Naive thymus-derived CD8-positive, alpha-beta T cell (primary cell): Measurements from ENCODE around the gene RARA. TPM values are rescaled to one million over a fixed set of nuclear protein-coding genes. Genes with fewer than 3 reads are reported as not detected.

Source experiments
- ATAC-seq, 2 donors: fragments of 150-1000 bp; cut with Tn5 transposase in 1 of 2; sonication (Bioruptor Pico), chemical (Tn5 transposase) in 1 of 2; 1 replicate in 1 of 2; 2 replicates in 1 of 2; pipeline ENCODE4 v1.10.0; 2021; ENCODE audit warnings: mild to moderate bottlenecking in 2 of 2, moderate library complexity in 2 of 2
- POLR2A ChIA-PET: fragments of 350-600 bp; sonication (Branson Sonifier 250); formaldehyde crosslinking; loops from one replicate; lab custom pipeline; 2021; ENCODE audit warnings: antibody characterized with exemption; lab: Charles Lee
- DNase-seq, 10 donors: peaks; one replicate each; pipeline versions ENCODE4 v3.0.0 to v3.0.0-alpha.2; 2020 to 2022
- H3K27ac Mint-ChIP-seq, 10 donors: one replicate each; pipeline ENCODE4 v1.8.0; 2020 to 2022; ENCODE audit warnings: mild to moderate bottlenecking in 10 of 10, mixed read lengths in 10 of 10, moderate library complexity in 4 of 10, inconsistent platforms in 1 of 10
- H3K27me3 Mint-ChIP-seq, 5 donors: one replicate each; pipeline ENCODE4 v1.8.0; 2021 to 2022; ENCODE audit warnings: mixed read lengths in 5 of 5
- H3K36me3 Mint-ChIP-seq, 3 donors: one replicate each; pipeline ENCODE4 v1.8.0; 2020 to 2022; ENCODE audit warnings: mixed read lengths in 3 of 3, mild to moderate bottlenecking in 2 of 3, inconsistent platforms in 1 of 3
- H3K4me1 Mint-ChIP-seq, 4 donors: one replicate each; pipeline ENCODE4 v1.8.0; 2021 to 2022; ENCODE audit warnings: mixed read lengths in 4 of 4
- H3K4me3 Mint-ChIP-seq, 10 donors: one replicate each; pipeline ENCODE4 v1.8.0; 2020 to 2022; ENCODE audit warnings: mild to moderate bottlenecking in 10 of 10, mixed read lengths in 10 of 10, moderate library complexity in 6 of 10, inconsistent platforms in 1 of 10
- H3K9me3 Mint-ChIP-seq, 9 donors: one replicate each; pipeline ENCODE4 v1.8.0; 2020 to 2022; ENCODE audit warnings: mixed read lengths in 9 of 9, mild to moderate bottlenecking in 3 of 9, inconsistent platforms in 1 of 9, moderate library complexity in 1 of 9
- polyA plus RNA-seq, 3 donors: library from polyadenylated mRNA; unstranded; fragments of 300-500 nt; fragmentation: Illumina TruSeq; gene quantifications; one replicate each; pipeline ENCODE4 v1.2.3, GENCODE V29; 2021
- total RNA-seq, 8 experiments: library from RNA in 2 of 8; stranded (reverse) in 2 of 8; gene quantifications; one replicate each; pipeline ENCODE4 v1.2.3 and lab custom pipeline; 2021 to 2026

The RARA gene
- total and polyA plus RNA-seq, 5 experiments from 2014 or later = 7.2 to 39.9 (median 12.4) TPM

GRCh38 chr17:40344421-40345160 is 35.6 kb downstream of the RARA start:
- peaks cover 0 to 14% (median 4%) of the 10 kb centered on the region in 3 donors for H3K36me3 Mint-ChIP-seq
- H3K4me1 Mint-ChIP-seq = peaks cover 49 to 93% (median 85%) of the 10 kb centered on the region in 4 donors
- no peaks in the 10 kb centered on the region for H3K9me3 Mint-ChIP-seq
- POLR2A ChIA-PET = interaction anchor here (0.5 to 12.6 kb wide), 11 partner anchors 10 to 149 kb away, joined by 3 to 283 read pairs (median 6); partner anchors contain the start of gene RARA
- DNase-seq = peak in 1 of 10 donors; percentile 36
- peak overlapping the region; percentile 59 to 88 (median 83) for H3K4me3 Mint-ChIP-seq
- peak overlapping the region; percentile 82 to 96 (median 90) for H3K27ac Mint-ChIP-seq
- no peaks in the 10 kb centered on the region for H3K27me3 Mint-ChIP-seq
- peak; percentile 4 to 7 for ATAC-seq

- peak overlapping the region; percentile 59 to 88 (median 83) for H3K4me3 Mint-ChIP-seq
- peak in 3 of 10 donors; percentile 26 to 49 (median 40) for DNase-seq
- H3K27me3 Mint-ChIP-seq = no peaks in the 10 kb centered on the region
- peak overlapping the region; percentile 73 to 96 (median 90) for H3K27ac Mint-ChIP-seq
- H3K36me3 Mint-ChIP-seq = peaks cover 0 to 18% (median 7%) of the 10 kb centered on the region in 3 donors
- H3K4me1 Mint-ChIP-seq = peaks cover 46 to 93% (median 85%) of the 10 kb centered on the region in 4 donors
- ATAC-seq = peak; percentile 22 to 24
- H3K9me3 Mint-ChIP-seq = no peaks in the 10 kb centered on the region
- POLR2A ChIA-PET = interaction anchor here (0.5 to 12.6 kb wide), 12 partner anchors 9 to 532 kb away, joined by 3 to 283 read pairs (median 5); partner anchors contain the start of genes CASC3 and RARA
These were observed 36.4 kb downstream of the RARA start for GRCh38 chr17:40345161-40345993.

- ATAC-seq = no peak
- H3K9me3 Mint-ChIP-seq = no peaks in the 10 kb centered on the region
- POLR2A ChIA-PET = interaction anchor here (0.5 to 12.6 kb wide), 9 partner anchors 8 to 206 kb away, joined by 4 to 283 read pairs (median 6); partner anchors contain the start of genes CASC3 and RARA
- peaks cover 42 to 86% (median 77%) of the 10 kb centered on the region in 4 donors for H3K4me1 Mint-ChIP-seq
- no peaks in the 10 kb centered on the region for H3K27me3 Mint-ChIP-seq
- peak overlapping the region; percentile 59 to 87 (median 82) for H3K4me3 Mint-ChIP-seq
- DNase-seq = no peak
- peak overlapping the region; percentile 22 to 89 (median 84) for H3K27ac Mint-ChIP-seq
- peaks cover 0 to 23% (median 7%) of the 10 kb centered on the region in 3 donors for H3K36me3 Mint-ChIP-seq
These were observed 37.2 kb downstream of the RARA start for GRCh38 chr17:40345994-40346764.

- no peaks in the 10 kb centered on the region for H3K9me3 Mint-ChIP-seq
- H3K27ac Mint-ChIP-seq = peak overlapping the region in 8 of 10 donors; percentile 34 to 93 (median 84)
- DNase-seq (no peak), ATAC-seq (no peak)
- POLR2A ChIA-PET = interaction anchor here (1.3 to 12.6 kb wide), 4 partner anchors 19 to 43 kb away, joined by 5 to 283 read pairs (median 40); partner anchors contain the start of gene RARA
- H3K4me1 Mint-ChIP-seq = peaks cover 41 to 84% (median 80%) of the 10 kb centered on the region in 4 donors
- H3K36me3 Mint-ChIP-seq = peaks cover 0 to 26% (median 7%) of the 10 kb centered on the region in 3 donors
- H3K27me3 Mint-ChIP-seq = no peaks in the 10 kb centered on the region
- peak overlapping the region in 8 of 10 donors; percentile 31 to 85 (median 64) for H3K4me3 Mint-ChIP-seq
These were observed 37.8 kb downstream of the RARA start for GRCh38 chr17:40346765-40347158.

GRCh38 chr17:40347319-40348135 is 38.5 kb downstream of the RARA start:
- peak overlapping the region in 9 of 10 donors; percentile 50 to 85 (median 66) for H3K4me3 Mint-ChIP-seq
- peaks cover 0 to 33% (median 12%) of the 10 kb centered on the region in 3 donors for H3K36me3 Mint-ChIP-seq
- peak overlapping the region; percentile 34 to 93 (median 85) for H3K27ac Mint-ChIP-seq
- POLR2A ChIA-PET = interaction anchor here (0.5 to 12.6 kb wide), 4 partner anchors 19 to 133 kb away, joined by 3 to 283 read pairs (median 40); partner anchors contain the start of gene RARA
- no peaks in the 10 kb centered on the region for H3K27me3 Mint-ChIP-seq
- no peaks in the 10 kb centered on the region for H3K9me3 Mint-ChIP-seq
- DNase-seq (no peak), ATAC-seq (no peak)
- H3K4me1 Mint-ChIP-seq = peaks cover 46 to 88% (median 80%) of the 10 kb centered on the region in 4 donors

- Mint-ChIP-seq H3K4me1 (peaks cover 45 to 88% (median 80%) of the 10 kb centered on the region in 4 donors), H3K27ac (peak overlapping the region in 9 of 10 donors; percentile 75 to 93 (median 85)), H3K36me3 (peaks cover 0 to 35% (median 13%) of the 10 kb centered on the region in 3 donors), H3K4me3 (peak overlapping the region in 7 of 10 donors; percentile 36 to 85 (median 66)), H3K27me3 (no peaks in the 10 kb centered on the region), H3K9me3 (no peaks in the 10 kb centered on the region)
- ATAC-seq (no peak), DNase-seq (no peak)
- POLR2A ChIA-PET = interaction anchor here (0.5 to 12.6 kb wide), 4 partner anchors 20 to 132 kb away, joined by 3 to 283 read pairs (median 40); partner anchors contain the start of gene RARA
These were observed 39.1 kb downstream of the RARA start for GRCh38 chr17:40348136-40348504.

GRCh38 chr17:40348562-40349476 is 39.8 kb downstream of the RARA start:
- Mint-ChIP-seq H3K4me3 (peak overlapping the region in 4 of 10 donors; percentile 38 to 85 (median 52)), H3K36me3 (peaks cover 0 to 35% (median 13%) of the 10 kb centered on the region in 3 donors), H3K9me3 (no peaks in the 10 kb centered on the region), H3K4me1 (peaks cover 40 to 86% (median 75%) of the 10 kb centered on the region in 4 donors), H3K27me3 (no peaks in the 10 kb centered on the region), H3K27ac (peak overlapping the region; percentile 60 to 89 (median 86))
- DNase-seq (no peak), ATAC-seq (no peak)
- POLR2A ChIA-PET = interaction anchor here (7.6 to 12.6 kb wide), 2 partner anchors 21 to 40 kb away, joined by 75 to 283 read pairs; partner anchors contain the start of gene RARA

- peak overlapping the region in 2 of 10 donors; percentile 63 to 85 for H3K4me3 Mint-ChIP-seq
- H3K4me1 Mint-ChIP-seq = peaks cover 35 to 79% (median 70%) of the 10 kb centered on the region in 4 donors
- H3K27me3 Mint-ChIP-seq = no peaks in the 10 kb centered on the region
- POLR2A ChIA-PET = interaction anchor here (7.6 to 12.6 kb wide), 2 partner anchors 21 to 40 kb away, joined by 75 to 283 read pairs; partner anchors contain the start of gene RARA
- no peaks in the 10 kb centered on the region for H3K9me3 Mint-ChIP-seq
- ATAC-seq (no peak), DNase-seq (no peak)
- H3K27ac Mint-ChIP-seq = peak overlapping the region in 9 of 10 donors; percentile 60 to 89 (median 82)
- peaks cover 0 to 40% (median 13%) of the 10 kb centered on the region in 3 donors for H3K36me3 Mint-ChIP-seq
These were observed 40.5 kb downstream of the RARA start for GRCh38 chr17:40349477-40349894.

- Mint-ChIP-seq H3K27me3 (no peaks in the 10 kb centered on the region), H3K4me3 (peak overlapping the region in 1 of 10 donors; percentile 25), H3K9me3 (no peaks in the 10 kb centered on the region), H3K36me3 (peaks cover 0 to 45% (median 13%) of the 10 kb centered on the region in 3 donors), H3K4me1 (peaks cover 29 to 77% (median 65%) of the 10 kb centered on the region in 4 donors), H3K27ac (peak overlapping the region in 8 of 10 donors; percentile 16 to 86 (median 78))
- DNase-seq = no peak
- ATAC-seq = no peak
- POLR2A ChIA-PET = interaction anchor here (0.6 to 12.6 kb wide), 3 partner anchors 10 to 23 kb away, joined by 3 to 283 read pairs (median 3); no protein-coding TSS in a partner anchor
These were observed 41.1 kb downstream of the RARA start for GRCh38 chr17:40349895-40350688.
